ENCODE measurements around the gene FOXO4.

DNA sequence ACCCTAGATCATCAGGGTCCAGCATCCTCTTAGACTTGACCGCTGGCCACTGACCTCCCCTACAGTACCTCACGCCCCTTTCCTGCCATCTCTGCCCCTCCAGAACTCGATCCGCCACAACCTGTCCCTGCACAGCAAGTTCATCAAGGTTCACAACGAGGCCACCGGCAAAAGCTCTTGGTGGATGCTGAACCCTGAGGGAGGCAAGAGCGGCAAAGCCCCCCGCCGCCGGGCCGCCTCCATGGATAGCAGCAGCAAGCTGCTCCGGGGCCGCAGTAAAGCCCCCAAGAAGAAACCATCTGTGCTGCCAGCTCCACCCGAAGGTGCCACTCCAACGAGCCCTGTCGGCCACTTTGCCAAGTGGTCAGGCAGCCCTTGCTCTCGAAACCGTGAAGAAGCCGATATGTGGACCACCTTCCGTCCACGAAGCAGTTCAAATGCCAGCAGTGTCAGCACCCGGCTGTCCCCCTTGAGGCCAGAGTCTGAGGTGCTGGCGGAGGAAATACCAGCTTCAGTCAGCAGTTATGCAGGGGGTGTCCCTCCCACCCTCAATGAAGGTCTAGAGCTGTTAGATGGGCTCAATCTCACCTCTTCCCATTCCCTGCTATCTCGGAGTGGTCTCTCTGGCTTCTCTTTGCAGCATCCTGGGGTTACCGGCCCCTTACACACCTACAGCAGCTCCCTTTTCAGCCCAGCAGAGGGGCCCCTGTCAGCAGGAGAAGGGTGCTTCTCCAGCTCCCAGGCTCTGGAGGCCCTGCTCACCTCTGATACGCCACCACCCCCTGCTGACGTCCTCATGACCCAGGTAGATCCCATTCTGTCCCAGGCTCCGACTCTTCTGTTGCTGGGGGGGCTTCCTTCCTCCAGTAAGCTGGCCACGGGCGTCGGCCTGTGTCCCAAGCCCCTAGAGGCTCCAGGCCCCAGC is 5.2 kb downstream of the FOXO4 start:
- TF ChIP-seq, protein P1, sequence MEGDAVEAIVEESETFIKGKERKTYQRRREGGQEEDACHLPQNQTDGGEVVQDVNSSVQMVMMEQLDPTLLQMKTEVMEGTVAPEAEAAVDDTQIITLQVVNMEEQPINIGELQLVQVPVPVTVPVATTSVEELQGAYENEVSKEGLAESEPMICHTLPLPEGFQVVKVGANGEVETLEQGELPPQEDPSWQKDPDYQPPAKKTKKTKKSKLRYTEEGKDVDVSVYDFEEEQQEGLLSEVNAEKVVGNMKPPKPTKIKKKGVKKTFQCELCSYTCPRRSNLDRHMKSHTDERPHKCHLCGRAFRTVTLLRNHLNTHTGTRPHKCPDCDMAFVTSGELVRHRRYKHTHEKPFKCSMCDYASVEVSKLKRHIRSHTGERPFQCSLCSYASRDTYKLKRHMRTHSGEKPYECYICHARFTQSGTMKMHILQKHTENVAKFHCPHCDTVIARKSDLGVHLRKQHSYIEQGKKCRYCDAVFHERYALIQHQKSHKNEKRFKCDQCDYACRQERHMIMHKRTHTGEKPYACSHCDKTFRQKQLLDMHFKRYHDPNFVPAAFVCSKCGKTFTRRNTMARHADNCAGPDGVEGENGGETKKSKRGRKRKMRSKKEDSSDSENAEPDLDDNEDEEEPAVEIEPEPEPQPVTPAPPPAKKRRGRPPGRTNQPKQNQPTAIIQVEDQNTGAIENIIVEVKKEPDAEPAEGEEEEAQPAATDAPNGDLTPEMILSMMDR (IDR thresholded peaks at IDR 0.05) = no peak
- TF ChIP-seq POLR2A (IDR thresholded peaks at IDR 0.05) = no peak
